ENCODE measurements around the gene RBFOX1.

The RBFOX1 gene

GRCh38 chr16:7583396-7583795 is 250.8 kb downstream of the RBFOX1 start:
- no peak for DNase-seq (ENCODE audit: extremely low read depth in 1 of 2, low read depth in 1 of 2)

- DNase-seq (ENCODE audit: extremely low read depth in 1 of 2, low read depth in 1 of 2), result no peak
These were observed 251.9 kb downstream of the RBFOX1 start for GRCh38 chr16:7584561-7584960.

DNA sequence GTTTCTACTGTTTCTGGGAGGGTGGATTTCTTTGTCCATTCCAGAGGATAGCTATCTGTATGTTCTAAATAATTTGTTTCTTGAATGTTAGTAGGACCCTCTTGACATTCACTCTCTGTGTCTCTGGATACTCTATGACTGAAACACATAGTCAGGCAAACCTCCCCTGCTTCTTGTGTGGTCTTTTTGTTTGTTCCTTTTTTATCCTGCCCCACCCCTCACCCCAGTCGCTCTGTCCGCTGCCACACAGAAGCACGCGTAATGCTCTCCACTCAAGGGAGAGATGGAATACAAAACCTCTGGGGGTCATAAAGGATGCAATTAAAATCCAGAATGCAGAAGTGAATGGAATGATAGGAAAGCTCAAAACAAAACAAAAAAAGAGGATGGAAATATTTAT is 253.1 kb downstream of the RBFOX1 start:
- DNase-seq (ENCODE audit: extremely low read depth in 1 of 2, low read depth in 1 of 2), result no peak

DNA sequence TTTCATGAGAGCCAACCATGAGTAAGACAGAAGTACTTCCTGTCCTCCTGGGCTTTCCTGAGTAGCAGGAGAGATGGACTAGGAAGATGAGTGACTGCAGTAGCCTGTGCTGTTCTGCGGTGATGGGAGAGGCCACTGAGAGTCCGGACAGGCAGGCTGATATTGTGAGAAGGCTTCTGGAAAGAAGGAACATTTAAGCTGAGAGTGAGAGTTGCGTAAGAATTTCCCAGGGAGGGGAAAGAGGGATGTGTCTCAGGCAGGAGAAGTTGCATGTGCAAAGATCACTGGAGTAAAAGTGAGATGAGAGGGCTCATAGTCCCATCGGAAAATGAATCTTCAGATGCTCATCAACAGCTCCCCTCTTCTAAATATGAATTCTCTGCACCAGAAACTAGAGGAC is 258.3 kb downstream of the RBFOX1 start:
- DNase-seq (ENCODE audit: extremely low read depth in 1 of 2, low read depth in 1 of 2), result no peak

DNA sequence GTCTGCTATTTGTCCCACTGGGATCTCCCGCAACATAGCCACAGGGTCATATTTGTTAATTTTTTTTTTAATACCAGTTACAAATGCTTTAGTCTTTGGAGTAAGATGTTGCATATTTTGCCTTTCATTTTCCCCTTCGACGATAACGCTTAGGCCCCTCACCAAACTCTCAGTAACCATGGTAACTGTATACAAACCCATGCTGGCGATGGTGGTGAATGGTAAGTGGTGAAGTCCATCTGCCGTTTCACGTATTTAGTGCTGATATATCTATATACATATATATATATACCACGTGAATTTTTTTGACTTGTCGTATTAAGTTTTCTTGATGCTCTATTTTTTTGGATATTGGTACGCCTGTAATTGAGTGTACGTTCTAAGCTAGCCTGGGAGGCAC is 263.7 kb downstream of the RBFOX1 start:
- DNase-seq (ENCODE audit: extremely low read depth in 1 of 2, low read depth in 1 of 2), result no peak

DNA sequence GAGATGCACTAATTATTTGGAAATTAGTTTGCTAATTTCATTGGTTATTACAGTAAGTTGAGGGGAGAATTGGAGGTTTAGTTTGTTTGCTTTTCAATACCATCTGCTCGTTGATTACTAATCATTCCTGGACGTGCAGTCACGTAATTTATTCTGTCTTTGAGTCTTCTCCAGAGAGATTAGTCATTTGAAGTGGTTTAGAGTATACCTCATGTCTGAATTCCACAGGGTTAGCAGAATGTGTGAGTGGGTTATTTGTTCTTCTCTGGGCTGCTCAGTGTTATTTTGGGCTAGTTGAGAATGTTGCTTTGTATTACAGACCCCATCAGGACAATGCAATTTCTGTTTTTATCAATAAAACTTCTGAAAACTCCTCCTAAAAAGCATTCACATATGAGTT is 265.0 kb downstream of the RBFOX1 start:
- no peak for DNase-seq (ENCODE audit: extremely low read depth in 1 of 2, low read depth in 1 of 2)

- no peak for DNase-seq (ENCODE audit: extremely low read depth in 1 of 2, low read depth in 1 of 2)
These were observed 268.5 kb downstream of the RBFOX1 start for GRCh38 chr16:7601100-7601499.

DNA sequence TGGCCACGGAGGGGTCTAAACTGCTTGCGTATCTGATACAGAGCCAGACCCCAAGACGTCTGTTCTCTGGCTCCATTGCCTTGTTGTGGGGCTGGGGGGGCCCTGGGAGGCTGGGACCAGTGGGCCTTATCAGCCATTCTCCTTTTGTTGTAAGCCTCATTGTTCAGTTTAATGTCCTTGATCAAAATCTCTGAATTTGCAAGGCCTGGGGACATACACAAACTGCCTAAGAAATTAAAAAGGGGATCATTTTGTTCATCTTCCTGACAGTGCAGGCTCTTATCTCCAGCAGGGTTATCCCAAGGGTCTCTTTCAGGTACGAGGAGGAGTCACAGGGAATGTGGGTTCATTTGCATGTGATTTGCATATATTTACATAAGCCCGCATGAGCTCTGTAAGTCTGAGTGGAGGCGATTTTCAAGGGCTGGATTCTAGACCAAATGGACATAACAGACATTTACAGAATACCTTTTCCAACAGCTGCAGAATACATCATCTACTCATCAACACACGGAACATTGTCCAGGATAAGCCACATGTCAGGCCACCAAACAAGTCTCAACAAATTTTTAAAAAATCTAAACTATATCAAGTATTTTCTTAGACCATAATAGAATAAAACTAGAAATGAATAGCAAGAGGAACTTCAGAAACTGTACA is 269.8 kb downstream of the RBFOX1 start:
- DNase-seq (ENCODE audit: extremely low read depth in 1 of 2, low read depth in 1 of 2), result no peak

DNA sequence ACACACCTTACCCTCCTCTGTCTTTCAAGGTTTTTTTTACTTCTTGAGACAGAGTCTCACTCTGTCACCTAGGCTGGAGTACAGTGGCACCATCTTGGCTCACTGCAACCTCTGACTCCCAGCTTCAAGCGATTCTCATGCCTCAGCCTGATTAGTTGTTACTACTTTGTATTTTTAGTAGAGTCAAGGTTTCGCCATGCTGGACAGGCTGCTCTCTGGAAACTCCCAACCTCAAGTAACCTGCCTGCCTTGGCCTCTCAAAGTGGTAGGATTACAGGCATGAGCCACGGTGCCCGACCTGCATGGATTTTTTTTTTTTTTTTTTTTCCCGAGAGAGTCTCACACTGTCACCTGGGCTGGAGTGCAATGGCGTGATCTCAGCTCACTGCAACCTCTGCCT is 273.2 kb downstream of the RBFOX1 start:
- no peak for DNase-seq (ENCODE audit: extremely low read depth in 1 of 2, low read depth in 1 of 2)

DNA sequence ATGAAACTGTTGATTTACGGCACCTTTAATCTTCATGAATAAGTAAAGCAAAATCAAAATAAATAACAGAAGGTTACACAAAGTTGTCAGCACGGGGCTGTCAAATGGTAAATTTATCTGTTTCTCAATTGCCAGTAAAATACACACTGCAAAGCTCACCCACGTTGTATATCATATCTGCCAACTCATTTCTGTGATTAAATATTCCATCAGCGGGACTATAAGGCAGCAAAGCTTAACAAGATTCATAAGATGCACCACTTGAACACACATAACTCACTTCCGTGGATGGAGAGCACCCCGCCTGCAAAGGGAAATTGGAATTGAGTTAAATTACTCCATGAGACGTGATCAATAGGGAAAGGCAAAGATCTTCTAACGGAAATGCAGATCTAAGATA is 280.0 kb downstream of the RBFOX1 start:
- DNase-seq (ENCODE audit: extremely low read depth in 1 of 2, low read depth in 1 of 2), result no peak

- DNase-seq (ENCODE audit: extremely low read depth in 1 of 2, low read depth in 1 of 2), result no peak
These were observed 280.9 kb downstream of the RBFOX1 start for GRCh38 chr16:7613518-7613917.

- no peak for DNase-seq (ENCODE audit: extremely low read depth in 1 of 2, low read depth in 1 of 2)
These were observed 281.6 kb downstream of the RBFOX1 start for GRCh38 chr16:7614021-7614795.

DNA sequence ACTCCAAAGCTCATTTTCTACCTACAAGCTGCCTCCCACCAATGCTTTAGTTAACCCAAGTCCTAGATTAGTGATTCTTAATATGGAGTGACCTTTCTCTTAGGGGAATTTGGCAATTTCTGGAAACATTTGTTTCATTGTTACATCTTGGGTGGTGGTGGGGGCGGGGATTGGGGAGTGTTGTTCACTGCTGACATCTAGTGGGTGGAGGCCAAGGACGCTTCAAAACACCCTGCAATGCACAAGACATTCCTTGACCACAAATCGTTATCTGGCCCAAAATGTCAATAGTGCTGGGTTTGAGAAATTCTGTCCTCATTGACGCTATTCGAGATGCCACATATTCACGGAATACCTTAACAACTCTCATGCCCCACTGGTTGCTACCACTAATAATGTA is 282.9 kb downstream of the RBFOX1 start:
- no peak for DNase-seq (ENCODE audit: extremely low read depth in 1 of 2, low read depth in 1 of 2)

DNA sequence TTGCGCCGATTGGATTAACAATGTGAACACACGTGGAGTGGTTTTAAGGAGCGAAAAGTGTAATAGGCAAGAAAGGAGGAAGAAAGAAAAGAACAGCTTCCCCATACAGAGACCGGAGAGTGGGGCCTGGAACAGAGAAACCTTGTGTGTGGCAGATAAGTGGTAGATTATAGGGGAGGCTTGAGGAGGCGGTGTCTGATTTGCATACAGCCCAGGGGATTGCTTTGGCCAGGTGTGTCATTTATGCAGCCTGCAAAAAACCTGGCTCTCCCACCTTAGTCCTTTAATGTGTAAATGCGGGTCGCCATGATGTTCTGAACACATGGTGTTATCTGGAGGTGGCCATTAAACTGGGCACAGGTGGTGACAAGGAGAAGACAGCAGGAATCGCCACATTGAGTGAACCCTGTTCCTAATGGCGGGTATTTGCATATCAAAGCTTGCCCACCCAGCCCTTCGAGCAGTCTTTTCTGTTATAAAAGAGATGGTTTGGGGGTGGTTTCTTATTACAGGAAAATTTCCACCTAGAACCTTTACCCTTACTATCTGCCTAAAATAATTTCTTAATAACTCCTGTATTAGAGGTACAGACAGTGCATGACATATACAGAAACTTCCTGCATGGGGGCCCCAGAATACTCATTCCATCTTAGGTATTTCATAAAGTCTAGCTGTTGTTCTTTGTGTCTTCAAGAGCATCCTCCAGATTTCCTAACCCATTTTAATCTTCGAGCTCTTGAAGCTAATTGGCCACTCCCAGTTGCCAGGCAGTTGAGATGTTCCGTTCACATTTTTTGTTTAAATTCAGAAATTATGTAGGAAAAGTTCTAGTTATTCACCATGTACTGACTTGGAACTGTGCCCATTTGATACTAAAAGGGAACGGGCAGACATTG is 292.5 kb downstream of the RBFOX1 start:
- no peak for DNase-seq (ENCODE audit: extremely low read depth in 1 of 2, low read depth in 1 of 2)

GRCh38 chr16:7628981-7629380 is 296.3 kb downstream of the RBFOX1 start:
- DNase-seq (ENCODE audit: extremely low read depth in 1 of 2, low read depth in 1 of 2), result no peak

DNA sequence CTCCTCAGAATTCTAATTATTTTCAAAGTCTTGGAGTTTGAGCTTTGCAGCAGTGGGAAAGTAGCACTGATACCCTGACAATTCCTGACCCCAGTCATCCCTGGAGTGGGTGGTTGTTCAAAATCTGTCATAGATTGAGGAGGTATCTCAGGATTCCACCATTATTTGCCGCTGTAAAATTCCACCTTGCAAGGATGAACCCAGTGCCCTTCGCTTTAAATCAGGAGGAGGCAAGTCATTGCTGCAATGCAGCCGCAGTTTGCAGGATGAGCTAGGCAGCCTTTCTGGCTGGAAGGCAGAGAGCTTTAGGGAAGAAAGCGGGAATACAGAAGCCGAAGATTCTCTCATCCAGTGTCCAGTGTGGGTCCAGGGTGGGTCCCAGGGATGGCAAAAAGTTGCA is 296.9 kb downstream of the RBFOX1 start:
- DNase-seq (ENCODE audit: extremely low read depth in 1 of 2, low read depth in 1 of 2), result no peak

GRCh38 chr16:7637446-7637845 is 304.8 kb downstream of the RBFOX1 start:
- no peak for DNase-seq (ENCODE audit: extremely low read depth in 1 of 2, low read depth in 1 of 2)

- DNase-seq (ENCODE audit: extremely low read depth in 1 of 2, low read depth in 1 of 2), result no peak
These were observed 305.7 kb downstream of the RBFOX1 start for GRCh38 chr16:7638306-7638705.

- no peak for DNase-seq (ENCODE audit: extremely low read depth in 1 of 2, low read depth in 1 of 2)
These were observed 307.7 kb downstream of the RBFOX1 start for GRCh38 chr16:7640334-7640733.

- no peak for DNase-seq (ENCODE audit: extremely low read depth in 1 of 2, low read depth in 1 of 2)
These were observed 311.5 kb downstream of the RBFOX1 start for GRCh38 chr16:7644176-7644575.

GRCh38 chr16:7644811-7645210 is 312.2 kb downstream of the RBFOX1 start:
- no peak for DNase-seq (ENCODE audit: extremely low read depth in 1 of 2, low read depth in 1 of 2)
